SU-DHL-6 (cell line): ENCODE results near the gene RELN.

Source experiments
- H2AFZ ChIP-seq: fragments of 200-600 bp; sonication (generic); 2 replicates; pipeline ENCODE4 v1.6.1; 2014; ENCODE audit warnings: low read depth, mild to moderate bottlenecking, moderate library complexity, mixed read lengths, antibody characterized with exemption, low read length; ENCODE audit not compliant: severe bottlenecking
- H3F3A ChIP-seq: fragments of 200-600 bp; shearing (Covaris generic); 2 replicates; pipeline ENCODE4 v1.6.0; 2016; ENCODE audit warnings: antibody characterized with exemption, mild to moderate bottlenecking; ENCODE audit not compliant: insufficient read depth
- H3K27ac ChIP-seq: fragments of 200-600 bp; sonication (generic); 2 replicates; pipeline ENCODE4 v1.5.1; 2016; ENCODE audit warnings: low read depth, mild to moderate bottlenecking, low read length, moderate library complexity, mixed read lengths
- H3K27me3 ChIP-seq: fragments of 200-600 bp; sonication (generic), shearing (Covaris generic); 2 replicates; pipeline ENCODE4 v1.6.0; 2014; ENCODE audit warnings: mild to moderate bottlenecking, low read length
- H3K36me3 ChIP-seq: fragments of 200-600 bp; sonication (generic); 2 replicates; pipeline ENCODE4 v1.6.1; 2014; ENCODE audit warnings: mild to moderate bottlenecking, low read length, mixed read lengths
- H3K4me2 ChIP-seq: fragments of 300-600, 200-600 bp; shearing (Covaris generic), sonication (generic); 2 replicates; pipeline ENCODE4 v1.6.0; 2014; ENCODE audit warnings: low read length, low read depth, mild to moderate bottlenecking; ENCODE audit not compliant: poor library complexity, severe bottlenecking
- H3K4me3 ChIP-seq: fragments of 200-600 bp; sonication (generic); 2 replicates; pipeline ENCODE4 v1.5.1; 2014; ENCODE audit warnings: antibody characterized with exemption, low read length, mild to moderate bottlenecking, mixed read lengths; ENCODE audit not compliant: insufficient read depth, poor library complexity, severe bottlenecking
- H3K79me2 ChIP-seq: fragments of 200-600 bp; sonication (generic); 2 replicates; pipeline ENCODE4 v1.6.1; 2014; ENCODE audit warnings: mild to moderate bottlenecking, low read length, moderate library complexity; ENCODE audit not compliant: insufficient read depth
- H3K9ac ChIP-seq: fragments of 200-600 bp; sonication (generic); 2 replicates; pipeline ENCODE4 v1.7.0; 2014; ENCODE audit warnings: mild to moderate bottlenecking, low read length
- H3K9me2 ChIP-seq: fragments of 200-600 bp; sonication (generic); replicated peaks from 2 replicates; pipeline ENCODE4 v1.6.1; 2014; ENCODE audit warnings: low read length; ENCODE audit not compliant: insufficient read depth
- H3K9me3 ChIP-seq: fragments of 200-600 bp; sonication (generic); 2 replicates; pipeline ENCODE4 v1.6.1; 2014; ENCODE audit warnings: low read length, mixed read lengths; ENCODE audit not compliant: insufficient read depth
- H4K20me1 ChIP-seq: fragments of 200-600 bp; sonication (generic); 2 replicates; pipeline ENCODE4 v1.6.1; 2014; ENCODE audit warnings: low read depth, mild to moderate bottlenecking, antibody characterized with exemption, low read length, moderate library complexity, mixed read lengths
- CTCF ChIP-seq: fragments of 200-600 bp; sonication (generic); IDR thresholded peaks from one replicate; pipeline ENCODE4 v1.5.1; 2017; ENCODE audit warnings: antibody characterized with exemption, mild to moderate bottlenecking, low read length, moderate library complexity; ENCODE audit not compliant: insufficient read depth, poor library complexity, severe bottlenecking
- EZH2phosphoT487 ChIP-seq: fragments of 200-600 bp; sonication (generic), shearing (Covaris generic); conservative IDR thresholded peaks from 2 replicates; pipeline ENCODE4 v1.6.1; 2018; ENCODE audit warnings: mild to moderate bottlenecking, antibody characterized with exemption, low read length, moderate library complexity, mixed read lengths

RELN gene

GRCh38 chr7:103679151-103680132 lies 310.0 kb downstream of the RELN start:
- Histone ChIP-seq H3K27ac (no peak overlapping the region), H4K20me1 (no peaks in the 10 kb centered on the region), H3F3A (no peaks in the 10 kb centered on the region), H3K9me3 (no peaks in the 10 kb centered on the region), H3K4me3 (no peak overlapping the region), H3K4me2 (no peak overlapping the region), H3K79me2 (no peaks in the 10 kb centered on the region), H2AFZ (no peak overlapping the region), H3K9me2 (no peaks in the 10 kb centered on the region), H3K9ac (no peak overlapping the region), H3K36me3 (no peaks in the 10 kb centered on the region), H3K27me3 (no peaks in the 10 kb centered on the region)
- no peak for TF ChIP-seq EZH2phosphoT487
- no peak for TF ChIP-seq CTCF

DNA sequence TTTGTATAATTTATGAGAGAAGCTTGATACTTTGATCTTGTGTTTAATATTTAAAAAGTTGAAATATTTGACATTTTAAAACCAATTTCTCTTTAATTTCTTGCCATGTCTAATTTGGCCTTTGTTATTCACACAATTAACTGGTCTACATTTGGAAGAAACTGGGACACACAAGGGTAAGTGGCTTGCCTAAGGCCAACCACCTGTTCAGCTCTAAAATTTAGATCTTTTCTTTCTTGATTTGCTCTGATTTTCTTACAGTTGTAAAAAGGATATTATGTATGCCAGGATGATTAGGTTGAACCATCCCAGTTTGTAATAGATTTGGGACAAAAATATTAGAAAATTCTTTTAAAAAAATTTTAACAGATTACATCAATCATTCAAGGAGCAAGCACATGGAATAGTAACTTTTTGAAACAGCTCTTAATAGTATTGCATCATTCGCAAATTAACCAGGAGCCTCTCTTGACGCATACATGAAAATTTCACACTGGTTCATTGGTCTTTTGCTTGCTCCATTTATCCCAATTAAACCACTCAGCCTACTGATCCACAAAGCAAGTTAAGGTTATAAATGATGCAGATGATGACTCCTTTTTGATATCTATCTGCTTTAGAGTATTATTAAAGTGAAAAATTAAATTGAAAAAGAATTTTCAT lies 321.0 kb downstream of the RELN start:
- H3K9me3 ChIP-seq = no peaks in the 10 kb centered on the region
- H3K9me2 ChIP-seq = no peaks in the 10 kb centered on the region
- no peaks in the 10 kb centered on the region for H3K27me3 ChIP-seq
- no peaks in the 10 kb centered on the region for H3F3A ChIP-seq
- H3K36me3 ChIP-seq = no peaks in the 10 kb centered on the region
- no peak overlapping the region for H3K27ac ChIP-seq
- H4K20me1 ChIP-seq = no peaks in the 10 kb centered on the region
- H3K9ac ChIP-seq = no peak overlapping the region
- no peak overlapping the region for H2AFZ ChIP-seq
- H3K4me3 ChIP-seq = no peak overlapping the region
- H3K79me2 ChIP-seq = no peaks in the 10 kb centered on the region
- TF ChIP-seq EZH2phosphoT487 (no peak), CTCF (no peak)
- H3K4me2 ChIP-seq = no peak overlapping the region

GRCh38 chr7:103666326-103666725 lies 323.1 kb downstream of the RELN start:
- H3K4me3 ChIP-seq = no peak overlapping the region
- H3F3A ChIP-seq = no peaks in the 10 kb centered on the region
- H3K27me3 ChIP-seq = no peaks in the 10 kb centered on the region

More at GRCh38 chr7:103666326-103666725, 323.1 kb downstream of the RELN start:
- Histone ChIP-seq H3K36me3 (no peaks in the 10 kb centered on the region), H3K9me3 (no peaks in the 10 kb centered on the region), H2AFZ (no peak overlapping the region), H4K20me1 (no peaks in the 10 kb centered on the region), H3K9me2 (no peaks in the 10 kb centered on the region), H3K79me2 (no peaks in the 10 kb centered on the region), H3K27ac (no peak overlapping the region), H3K9ac (no peak overlapping the region), H3K4me2 (no peak overlapping the region)
- no peak for TF ChIP-seq CTCF
- TF ChIP-seq EZH2phosphoT487 = no peak
